CD4-positive, alpha-beta T cell (primary cell): ENCODE measurements around the gene AGRN. TPM values are rescaled to one million over a fixed set of nuclear protein-coding genes. Genes with fewer than 3 reads are reported as not detected.

Source experiments
- ATAC-seq: fragments of 200-7000 bp; cut with Tn5 transposase; one replicate; pipeline ENCODE4 v1.10.0; 2022; ENCODE audit warnings: mild to moderate bottlenecking; ENCODE audit not compliant: poor library complexity
- CTCF ChIA-PET: fragments of 350-600 bp; sonication (Branson Sonifier 250); formaldehyde crosslinking; loops from one replicate; lab custom pipeline; 2021; ENCODE audit warnings: antibody characterized with exemption, inconsistent platforms; lab: Charles Lee
- POLR2A ChIA-PET: fragments of 350-600 bp; sonication (Branson Sonifier 250); formaldehyde crosslinking; loops from one replicate; lab custom pipeline; 2021; ENCODE audit warnings: antibody characterized with exemption, inconsistent platforms; lab: Charles Lee
- DNase-seq, 14 experiments: peaks; one replicate each; pipeline ENCODE4 v3.0.0-alpha.2; 2013 to 2020; ENCODE audit warnings: mixed read lengths in 2 of 14
- H3K27ac ChIP-seq, 2 donors: one replicate each; pipeline versions ENCODE4 v1.5.1 to v1.7.0; 2013; ENCODE audit warnings: low read length in 2 of 2, low read depth in 1 of 2, mild to moderate bottlenecking in 1 of 2
- H3K27me3 ChIP-seq, 2 experiments: 1 replicate in 1 of 2; 2 replicates in 1 of 2; pipeline versions ENCODE4 v1.6.1 to v1.7.0; 2013; ENCODE audit warnings: low read length in 2 of 2, control low read depth in 1 of 2, mild to moderate bottlenecking in 1 of 2, moderate library complexity in 1 of 2; ENCODE audit not compliant: insufficient read depth in 2 of 2, control insufficient read depth in 1 of 2
- H3K36me3 ChIP-seq: one replicate; pipeline ENCODE4 v1.6.1; 2013; ENCODE audit warnings: low read length, control low read depth; ENCODE audit not compliant: insufficient read depth
- H3K4me1 ChIP-seq: one replicate; pipeline ENCODE4 v1.6.1; 2013; ENCODE audit warnings: low read length, control low read depth; ENCODE audit not compliant: insufficient read depth
- H3K4me3 ChIP-seq: one replicate; pipeline ENCODE4 v1.5.1; 2013; ENCODE audit warnings: mild to moderate bottlenecking, low read length, moderate library complexity
- H3K9me3 ChIP-seq, 2 experiments: 1 replicate in 1 of 2; 2 replicates in 1 of 2; pipeline versions ENCODE4 v1.6.1 to v1.7.0; 2013; ENCODE audit warnings: low read length in 2 of 2, mild to moderate bottlenecking in 2 of 2, control low read depth in 1 of 2, moderate library complexity in 1 of 2; ENCODE audit not compliant: control insufficient read depth in 1 of 2, insufficient read depth in 1 of 2
- H3K27ac Mint-ChIP-seq: one replicate; pipeline ENCODE4 v1.8.0; 2020; ENCODE audit warnings: mixed read lengths
- H3K27me3 Mint-ChIP-seq: one replicate; pipeline ENCODE4 v1.8.0; 2021; ENCODE audit warnings: mixed read lengths
- H3K36me3 Mint-ChIP-seq: one replicate; pipeline ENCODE4 v1.8.0; 2021; ENCODE audit warnings: low read depth, mixed read lengths
- H3K4me1 Mint-ChIP-seq: one replicate; pipeline ENCODE4 v1.8.0; 2021; ENCODE audit warnings: low read depth, mixed read lengths
- H3K4me3 Mint-ChIP-seq: one replicate; pipeline ENCODE4 v1.8.0; 2020; ENCODE audit warnings: mild to moderate bottlenecking, mixed read lengths
- H3K9me3 Mint-ChIP-seq: one replicate; pipeline ENCODE4 v1.8.0; 2020; ENCODE audit warnings: mixed read lengths
- intact Hi-C, 2 experiments: fragments of 100-400 bp; cut with DNase I in 1 of 2; cut with micrococcal nuclease in 1 of 2; formaldehyde crosslinking; loops; one replicate each; pipeline versions ENCODE4 v1.15.1 to v1.9.0; 2023 to 2025; cut with DNase I, micrococcal nuclease
- total RNA-seq, 174 experiments: library from RNA in 2 of 174; stranded (reverse) in 2 of 174; gene quantifications; one replicate each; pipeline ENCODE4 v1.2.3 and lab custom pipeline; 2021 to 2026
- TF ChIP-seq, protein P1 (sequence below): fragments of 200-600 bp; IDR thresholded peaks from one replicate; pipeline ENCODE4 v1.8.0; 2022; ENCODE audit warnings: antibody characterized with exemption, mild to moderate bottlenecking

AGRN gene
- total RNA-seq, 2 experiments from 2014 or later, result 1.5 to 2.0 TPM

DNA sequence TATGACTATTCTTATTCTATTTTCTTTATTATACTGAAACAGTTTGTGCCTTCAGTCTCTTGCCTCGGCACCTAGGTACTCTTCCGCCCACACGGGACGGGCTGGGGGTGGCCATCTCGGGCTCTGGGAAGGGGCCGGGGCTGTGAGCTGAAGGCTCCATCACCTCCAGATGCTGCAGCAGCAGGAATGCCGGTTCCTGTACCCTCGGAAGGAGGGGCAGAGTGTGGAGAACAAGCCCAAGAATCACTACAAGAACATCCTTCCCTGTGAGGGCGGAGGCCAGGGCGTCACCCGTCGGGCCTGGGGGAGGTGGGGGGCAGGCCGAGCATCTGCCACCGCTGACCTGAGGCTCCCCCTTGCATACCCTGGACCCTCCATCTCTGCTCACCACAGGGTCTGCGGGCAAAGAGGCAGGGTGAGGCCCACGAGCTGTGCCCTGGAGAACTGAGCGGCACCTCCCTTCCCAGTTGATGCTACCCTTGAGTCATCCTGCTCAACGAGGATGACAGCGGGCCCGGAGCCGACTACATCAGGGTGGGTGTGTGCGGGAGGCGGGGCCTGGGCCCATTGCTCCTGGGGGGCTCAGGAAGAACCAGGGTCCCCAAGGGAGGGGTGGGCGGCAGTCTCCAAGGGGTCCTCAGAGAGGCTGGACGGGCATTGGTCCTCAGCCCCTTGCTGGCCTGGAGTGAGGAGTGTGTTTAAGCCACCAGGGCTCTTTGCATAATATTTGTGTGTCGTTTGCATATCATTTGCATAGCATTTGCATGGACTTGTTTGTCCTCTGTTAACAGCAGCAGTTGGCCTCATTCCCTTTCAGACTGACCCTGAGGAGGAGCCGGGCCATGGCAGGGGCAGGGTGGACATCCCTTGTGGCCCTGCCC is 46.7 kb downstream of the AGRN start:
- intact Hi-C loops, result loop anchor here in 1 of 2 experiments (10.0 kb wide), 1 partner anchor 162 kb away; no protein-coding TSS in a partner anchor
- H3K4me3 ChIP-seq, result no peak overlapping the region
- ChIA-PET CTCF (no interaction called here), POLR2A (no interaction called here)
- no peak overlapping the region for H3K27ac ChIP-seq
- TF ChIP-seq, protein P1, sequence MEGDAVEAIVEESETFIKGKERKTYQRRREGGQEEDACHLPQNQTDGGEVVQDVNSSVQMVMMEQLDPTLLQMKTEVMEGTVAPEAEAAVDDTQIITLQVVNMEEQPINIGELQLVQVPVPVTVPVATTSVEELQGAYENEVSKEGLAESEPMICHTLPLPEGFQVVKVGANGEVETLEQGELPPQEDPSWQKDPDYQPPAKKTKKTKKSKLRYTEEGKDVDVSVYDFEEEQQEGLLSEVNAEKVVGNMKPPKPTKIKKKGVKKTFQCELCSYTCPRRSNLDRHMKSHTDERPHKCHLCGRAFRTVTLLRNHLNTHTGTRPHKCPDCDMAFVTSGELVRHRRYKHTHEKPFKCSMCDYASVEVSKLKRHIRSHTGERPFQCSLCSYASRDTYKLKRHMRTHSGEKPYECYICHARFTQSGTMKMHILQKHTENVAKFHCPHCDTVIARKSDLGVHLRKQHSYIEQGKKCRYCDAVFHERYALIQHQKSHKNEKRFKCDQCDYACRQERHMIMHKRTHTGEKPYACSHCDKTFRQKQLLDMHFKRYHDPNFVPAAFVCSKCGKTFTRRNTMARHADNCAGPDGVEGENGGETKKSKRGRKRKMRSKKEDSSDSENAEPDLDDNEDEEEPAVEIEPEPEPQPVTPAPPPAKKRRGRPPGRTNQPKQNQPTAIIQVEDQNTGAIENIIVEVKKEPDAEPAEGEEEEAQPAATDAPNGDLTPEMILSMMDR, result no peak
- Mint-ChIP-seq H3K4me1 (no peaks in the 10 kb centered on the region), H3K36me3 (no peaks in the 10 kb centered on the region), H3K27ac (no peak overlapping the region), H3K4me3 (peak overlapping the region; percentile 56), H3K27me3 (peaks cover 12% of the 10 kb centered on the region), H3K9me3 (no peaks in the 10 kb centered on the region)
- ATAC-seq (no peak), DNase-seq (peak in 3 of 14 experiments; percentile 12 to 42 (median 24))
- H3K4me1 ChIP-seq, result peaks cover 41% of the 10 kb centered on the region
- H3K36me3 ChIP-seq, result no peaks in the 10 kb centered on the region
- H3K9me3 ChIP-seq, result peaks cover 0 to 23% of the 10 kb centered on the region in 2 experiments
- H3K27me3 ChIP-seq, result peaks cover 16 to 22% of the 10 kb centered on the region in 2 experiments

DNA sequence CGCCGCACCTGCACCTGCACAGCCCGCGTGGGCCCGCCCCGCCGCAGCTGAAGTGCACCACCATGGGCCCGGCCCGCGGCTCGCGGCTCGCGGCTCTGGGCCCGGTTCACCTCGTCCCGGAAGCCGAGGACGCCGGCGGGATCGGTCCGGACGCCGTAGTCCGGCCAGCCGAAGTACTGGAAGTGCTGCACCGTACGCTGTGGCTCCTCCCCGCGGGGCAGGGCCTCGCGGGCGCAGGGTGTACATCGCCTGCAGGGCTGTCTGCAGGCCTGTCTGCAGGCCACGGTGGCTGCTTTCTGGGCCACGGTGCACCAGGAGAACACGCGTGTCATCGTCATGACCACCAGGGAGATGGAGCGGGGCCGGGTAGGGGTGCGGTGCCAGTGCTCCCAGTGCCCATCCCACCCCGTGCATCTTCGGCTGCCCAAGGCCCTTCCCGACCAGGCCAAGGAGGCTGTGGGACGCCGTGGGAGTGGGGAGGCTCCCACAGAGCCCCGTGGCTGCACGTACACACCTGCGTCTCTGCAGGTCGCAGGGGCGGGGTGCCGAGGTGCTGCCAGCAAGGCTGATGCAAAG is 47.5 kb downstream of the AGRN start:
- H3K4me3 ChIP-seq, result no peak overlapping the region
- H3K4me1 ChIP-seq, result peaks cover 37% of the 10 kb centered on the region
- Mint-ChIP-seq H3K9me3 (no peaks in the 10 kb centered on the region), H3K36me3 (no peaks in the 10 kb centered on the region), H3K4me3 (peak overlapping the region; percentile 42), H3K4me1 (no peaks in the 10 kb centered on the region), H3K27me3 (peaks cover 12% of the 10 kb centered on the region), H3K27ac (no peak overlapping the region)
- peaks cover 0 to 19% of the 10 kb centered on the region in 2 experiments for H3K9me3 ChIP-seq
- H3K36me3 ChIP-seq, result no peaks in the 10 kb centered on the region
- DNase-seq (no peak), ATAC-seq (no peak)
- TF ChIP-seq, protein P1, result no peak
- H3K27ac ChIP-seq, result no peak overlapping the region
- H3K27me3 ChIP-seq, result peaks cover 12 to 19% of the 10 kb centered on the region in 2 experiments
- intact Hi-C loops, result loop anchor here in 1 of 2 experiments (10.0 kb wide), 1 partner anchor 163 kb away; no protein-coding TSS in a partner anchor
- CTCF ChIA-PET, result no interaction called here
- POLR2A ChIA-PET, result no interaction called here

DNA sequence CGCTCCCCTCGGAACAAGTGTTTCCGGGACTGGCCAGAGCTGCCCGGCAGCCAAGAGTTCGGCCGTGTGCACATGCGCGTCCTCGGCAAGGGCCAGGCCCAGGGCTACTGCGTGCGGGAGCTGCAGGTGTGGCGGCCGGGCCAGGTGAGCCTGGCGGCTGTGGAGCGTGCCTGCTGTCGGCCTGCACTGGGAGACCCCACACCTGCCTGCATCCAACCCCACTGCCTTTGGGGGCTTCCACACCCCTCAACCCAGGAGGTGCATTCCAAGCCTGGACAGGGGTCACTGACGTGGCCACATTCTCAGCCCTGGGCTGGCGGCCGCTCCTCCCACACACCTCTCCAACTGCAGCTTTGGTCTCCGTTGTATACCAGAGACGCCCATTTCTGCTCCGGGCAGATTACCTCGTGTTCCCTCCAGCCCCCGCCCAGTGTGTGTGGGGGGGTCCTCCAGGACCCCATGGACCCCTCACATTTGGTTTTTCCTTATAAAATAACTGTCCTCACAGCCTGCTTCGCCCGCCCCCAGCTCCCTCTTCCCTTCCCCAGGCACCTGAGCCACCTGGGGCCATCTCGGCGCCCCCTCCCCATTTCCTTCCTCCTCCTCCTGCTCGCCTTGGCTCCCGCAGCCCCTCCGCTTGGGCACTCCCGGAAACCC is 48.1 kb downstream of the AGRN start:
- H3K27ac Mint-ChIP-seq, result no peak overlapping the region
- Histone ChIP-seq H3K9me3 (peaks cover 0 to 13% of the 10 kb centered on the region in 2 experiments), H3K27ac (no peak overlapping the region), H3K4me1 (peaks cover 33% of the 10 kb centered on the region), H3K4me3 (peak overlapping the region; percentile 61), H3K27me3 (peaks cover 9 to 13% of the 10 kb centered on the region in 2 experiments), H3K36me3 (no peaks in the 10 kb centered on the region)
- H3K4me1 Mint-ChIP-seq, result no peaks in the 10 kb centered on the region
- no peak for DNase-seq
- intact Hi-C loops, result loop anchor here (2.0 to 10.0 kb wide), 4 partner anchors 27 to 163 kb away; partner anchors contain the start of gene C1orf159 (in 1 of the 2)
- CTCF ChIA-PET, result no interaction called here
- no peak for ATAC-seq
- H3K4me3 Mint-ChIP-seq, result peak overlapping the region; percentile 76
- H3K9me3 Mint-ChIP-seq, result no peaks in the 10 kb centered on the region
- no peaks in the 10 kb centered on the region for H3K36me3 Mint-ChIP-seq
- POLR2A ChIA-PET, result interaction anchor here (0.8 kb wide), 1 partner anchor 12 kb away, joined by 3 read pairs; no protein-coding TSS in a partner anchor
- TF ChIP-seq, protein P1, result no peak
- peaks cover 6% of the 10 kb centered on the region for H3K27me3 Mint-ChIP-seq
